ENCODE measurements around the gene VSTM2L. TPM values are rescaled to one million over a fixed set of nuclear protein-coding genes. Genes with fewer than 3 reads are reported as not detected.

VSTM2L gene, protein sequence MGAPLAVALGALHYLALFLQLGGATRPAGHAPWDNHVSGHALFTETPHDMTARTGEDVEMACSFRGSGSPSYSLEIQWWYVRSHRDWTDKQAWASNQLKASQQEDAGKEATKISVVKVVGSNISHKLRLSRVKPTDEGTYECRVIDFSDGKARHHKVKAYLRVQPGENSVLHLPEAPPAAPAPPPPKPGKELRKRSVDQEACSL
- total RNA-seq = 2.6 and 5.6 TPM in 2 replicates

DNA sequence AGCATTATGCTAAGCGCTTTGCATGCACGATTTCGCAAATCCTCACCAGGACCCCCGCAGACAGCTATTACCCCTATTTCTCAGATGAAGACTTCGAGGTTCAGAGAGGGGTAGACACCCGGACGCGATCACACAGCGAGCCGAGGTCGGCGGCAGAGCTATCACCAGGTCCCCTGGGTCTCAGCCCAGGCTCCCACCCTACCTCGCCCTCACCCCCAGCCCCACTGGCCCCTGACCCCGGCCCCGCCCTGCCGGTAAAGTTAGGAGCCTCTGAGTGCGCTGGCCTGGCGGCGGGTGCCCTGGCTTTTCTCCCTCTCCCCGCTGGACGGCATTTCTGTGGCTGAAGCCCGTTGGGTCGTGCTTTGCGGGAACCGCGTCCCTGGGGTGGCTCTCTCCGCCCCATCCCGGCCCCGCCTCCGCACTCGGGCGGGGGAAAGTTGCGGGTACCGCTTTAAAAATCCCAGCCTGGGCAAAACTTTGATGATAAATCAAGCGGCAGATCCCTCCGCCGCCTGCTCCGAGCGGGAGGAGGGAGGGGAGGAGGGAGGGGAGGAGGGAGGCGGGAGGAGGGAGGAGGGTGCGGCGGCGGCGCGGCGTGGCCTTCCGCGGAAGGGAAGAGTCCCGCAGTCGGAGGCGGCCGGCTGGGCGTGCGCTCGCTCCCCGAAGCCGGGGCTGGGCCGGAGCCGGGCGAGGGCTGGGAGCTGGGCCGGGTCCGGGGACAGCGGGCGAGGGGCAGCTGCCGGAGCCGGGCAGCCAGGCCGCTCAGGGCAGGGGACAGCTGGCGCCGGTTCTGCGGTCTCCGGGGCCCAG is at the start of gene VSTM2L:
Gene VSTM2L (plus strand): TSS at position 624 of the 810 bp plus-strand sequence. CDS start 224 bp downstream, outside the sequence.

Other genes starting within 250 kb of the VSTM2L start
- 21.9 and 23.5 TPM in 2 replicates for gene CTNNBL1, start 209.1 kb upstream of the VSTM2L start, total RNA-seq
- 17.0 and 20.4 TPM in 2 replicates for gene TTI1, start 130.3 kb downstream of the VSTM2L start, total RNA-seq
- 21.6 and 34.7 TPM in 2 replicates for gene RPRD1B, start 130.6 kb downstream of the VSTM2L start, total RNA-seq

All from hair follicle dermal papilla cell (primary cell).